NCI-H1930 (cell line): ENCODE results near the gene HDAC7.
"Not testable (repeated sequence)": the region's sequence is repeated elsewhere in the genome, so short reads cannot be mapped to it uniquely, and the experiment has no call there.

Experiments
- DNase-seq, 2 experiments: peaks; one replicate each; lab custom pipeline; 2025; lab: John Stamatoyannopoulos, UW

The HDAC7 gene

DNA sequence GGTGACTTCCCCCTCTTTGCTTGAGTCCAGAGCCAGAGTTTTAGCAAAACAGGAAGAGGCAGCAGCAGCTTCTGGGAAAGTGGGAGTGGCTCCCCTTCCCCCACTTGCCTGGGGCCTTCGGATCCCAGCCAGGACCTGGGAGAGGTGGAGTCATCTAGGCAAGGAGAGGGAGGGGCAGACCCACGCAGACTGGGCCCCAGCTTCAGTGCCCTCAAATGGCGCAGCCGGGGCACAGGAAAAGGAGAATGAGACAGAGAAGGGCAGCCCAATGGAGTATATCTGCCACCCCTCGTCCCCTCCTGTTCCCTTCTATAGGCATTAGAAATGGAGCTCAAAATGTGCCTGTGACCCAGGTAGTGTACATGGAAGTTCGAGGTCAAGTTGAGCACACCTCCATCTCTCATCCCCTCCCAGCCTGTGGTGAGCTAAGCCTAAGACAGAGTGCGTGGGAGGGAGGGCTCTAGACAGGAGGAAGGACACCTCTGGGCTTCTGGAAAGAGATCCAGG is 9.3 kb upstream of the HDAC7 start:
- DNase-seq, result no peak

DNA sequence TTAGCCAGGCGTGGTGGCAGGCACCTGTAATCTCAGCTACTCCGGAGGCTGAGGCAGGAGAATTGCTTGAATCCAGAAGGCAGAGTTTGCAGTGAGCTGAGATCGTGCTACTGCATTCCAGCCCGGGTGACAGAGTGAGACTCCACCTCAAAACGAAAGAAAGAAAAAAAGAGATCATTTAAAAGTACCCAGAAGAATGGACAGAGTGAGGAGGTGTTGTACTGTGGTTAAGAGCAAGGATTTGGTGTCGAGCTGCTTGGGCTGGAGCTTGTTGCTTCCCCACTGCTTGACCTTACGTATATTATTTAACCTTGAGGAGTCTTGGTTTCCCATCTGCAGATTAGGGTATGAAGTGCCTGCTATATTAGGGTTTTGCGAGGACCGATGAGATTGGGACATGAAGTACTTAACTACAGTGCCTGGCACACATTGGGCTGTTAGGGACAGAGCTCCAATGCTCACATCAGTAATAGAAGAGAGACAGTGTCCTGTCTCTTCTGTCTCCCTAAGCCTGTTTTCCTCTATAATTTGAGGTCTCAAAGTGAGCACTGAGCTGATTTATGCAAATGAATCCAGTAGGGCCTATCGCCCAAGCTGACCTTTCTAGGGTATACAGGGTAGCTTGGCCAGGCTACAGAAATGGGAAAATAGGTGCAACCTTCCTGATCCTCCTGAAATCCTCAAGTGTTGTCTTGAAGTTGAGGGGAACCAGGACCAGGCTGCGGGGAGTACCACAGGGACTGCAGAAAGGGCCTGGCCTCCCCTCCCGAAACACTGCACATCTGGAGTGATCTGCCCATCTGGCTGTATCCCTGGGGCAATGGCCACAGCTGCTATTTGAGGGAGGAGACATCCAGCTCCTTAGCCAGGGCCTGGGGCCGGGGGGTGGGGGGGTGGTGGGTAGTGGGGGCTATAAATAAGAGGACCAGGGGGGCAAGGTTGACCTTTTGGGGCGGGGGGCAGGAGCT is 8.6 kb upstream of the HDAC7 start:
- DNase-seq, result no peak

DNA sequence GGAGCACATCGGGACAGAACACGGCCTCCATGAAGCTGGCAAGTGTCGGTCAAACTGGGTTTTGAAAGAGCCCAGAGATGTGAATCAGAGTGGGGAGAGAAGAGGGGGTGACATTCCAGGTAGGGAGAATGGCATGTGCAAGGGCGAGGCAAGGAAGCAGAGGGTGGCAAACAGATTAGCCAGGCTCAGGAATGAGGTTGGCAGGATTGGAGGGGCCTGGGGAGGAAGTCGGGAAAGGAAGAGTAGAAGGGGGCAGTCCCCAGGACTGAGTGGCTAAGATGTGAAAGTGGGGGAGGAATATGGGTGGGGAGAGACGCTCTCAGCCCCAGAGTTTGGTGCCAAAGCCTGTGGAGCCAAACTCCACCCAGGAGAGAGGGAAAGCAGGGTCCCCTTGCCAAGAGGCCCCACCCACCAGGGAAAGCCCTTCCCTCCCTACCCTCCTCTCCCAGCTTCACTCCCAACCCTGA is 5.5 kb upstream of the HDAC7 start:
- DNase-seq, result no peak

DNA sequence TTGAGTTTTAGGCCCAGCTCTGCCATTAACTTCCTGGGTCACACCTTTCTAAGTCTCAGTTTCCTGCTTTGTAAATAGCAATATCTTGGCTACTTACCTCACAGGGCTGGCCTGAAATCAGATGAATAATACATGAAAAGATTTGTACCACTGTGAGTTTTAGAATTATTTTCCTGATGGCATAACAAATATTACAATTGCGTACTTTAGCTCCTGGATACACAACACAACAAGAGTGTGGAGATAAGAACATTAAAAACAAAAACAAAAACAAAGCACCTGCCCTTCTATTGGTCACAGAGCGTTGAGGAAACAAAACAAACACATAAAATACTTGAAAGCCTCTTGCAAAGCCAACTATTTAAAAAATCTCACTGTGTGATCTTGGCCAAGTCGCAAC is 4.9 kb upstream of the HDAC7 start:
- no peak for DNase-seq

DNA sequence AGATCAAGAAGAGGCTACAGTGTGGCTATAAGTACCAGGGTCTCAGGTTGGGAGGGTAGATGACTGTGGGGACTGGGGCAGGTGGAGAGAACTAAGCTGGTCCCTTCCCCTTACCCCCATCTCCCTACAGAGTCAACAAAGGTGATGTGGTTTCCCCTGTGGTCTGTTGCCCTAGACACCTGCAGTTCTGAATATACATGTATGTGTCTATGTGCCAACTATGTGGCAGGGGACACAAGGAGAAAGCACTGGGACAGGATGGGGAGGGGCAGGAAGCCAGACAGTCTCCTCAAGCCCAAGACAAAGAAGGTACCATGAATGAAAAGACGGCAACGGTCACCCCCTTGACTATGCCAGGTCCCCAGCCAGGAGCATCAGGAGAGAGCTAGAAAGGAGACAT is 4.5 kb upstream of the HDAC7 start:
- no peak for DNase-seq

DNA sequence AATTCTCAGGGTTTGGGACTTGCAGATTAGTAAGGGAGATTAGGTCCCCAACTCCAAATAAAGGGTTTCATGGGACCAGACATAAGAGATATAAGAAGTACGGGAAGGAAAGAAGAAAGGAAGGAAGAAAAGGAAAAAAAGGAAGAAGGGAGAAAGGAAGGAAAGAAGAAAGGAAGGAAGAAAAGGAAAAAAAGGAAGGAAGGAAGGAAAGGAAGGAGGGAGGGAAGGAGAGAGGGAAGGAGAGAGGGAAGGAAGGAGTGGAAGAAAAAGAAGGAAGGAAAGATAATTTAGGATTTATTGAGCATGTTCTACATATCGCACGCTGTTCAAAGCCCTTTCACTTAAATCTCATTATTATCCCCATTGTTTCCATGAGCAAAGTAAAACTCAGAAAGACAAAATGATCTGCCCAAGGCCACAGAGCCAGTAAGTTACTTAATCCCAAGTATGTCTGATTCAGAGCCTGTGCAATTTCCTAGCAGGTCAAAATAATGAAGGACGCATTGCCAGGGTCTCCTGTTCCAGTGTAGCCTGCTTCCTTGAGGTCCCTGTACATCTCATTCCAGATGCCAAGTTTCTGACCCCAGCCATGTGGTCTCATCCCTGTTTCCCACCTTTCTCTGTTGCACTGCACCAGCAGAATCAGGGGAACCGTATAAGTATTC is 3.9 kb upstream of the HDAC7 start:
- no peak for DNase-seq

DNA sequence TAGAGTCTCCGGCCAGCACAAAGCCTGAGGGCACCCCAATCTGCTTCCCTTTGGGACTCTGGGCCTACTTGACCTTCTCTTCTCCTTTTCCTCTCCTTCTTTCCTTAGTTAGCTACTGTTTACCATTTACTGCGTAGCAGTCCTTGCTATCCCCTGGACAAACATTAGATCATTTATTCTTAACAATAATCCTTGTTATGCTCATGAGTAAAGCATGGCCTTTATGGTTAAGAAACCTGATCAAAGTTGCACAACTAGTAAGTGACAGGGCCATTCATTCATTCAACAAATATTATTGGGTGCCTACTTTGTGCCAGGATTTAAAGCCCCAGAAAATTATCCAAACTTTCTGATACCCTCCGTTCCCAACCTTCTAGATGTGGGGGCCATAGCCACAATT is 3.2 kb upstream of the HDAC7 start:
- DNase-seq, result no peak

DNA sequence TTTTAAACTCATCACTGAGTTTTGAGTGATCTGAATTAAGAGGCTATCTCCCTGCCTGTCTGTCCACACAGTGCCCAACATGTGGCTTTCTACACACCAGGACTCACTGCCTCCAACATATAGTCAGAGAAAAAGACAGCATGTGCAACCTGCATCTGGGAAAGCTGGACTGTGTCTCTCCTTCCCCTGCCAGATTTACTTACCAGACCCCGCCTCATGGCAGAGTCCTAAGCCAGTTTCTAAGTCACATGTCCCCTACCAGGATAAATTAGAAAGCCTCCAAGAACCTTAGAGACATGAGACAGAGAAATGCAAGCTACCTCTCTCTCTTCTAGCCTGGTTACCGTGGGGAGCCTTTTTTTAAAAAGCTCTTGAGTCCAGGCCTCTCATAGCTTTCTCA is 2.7 kb upstream of the HDAC7 start:
- DNase-seq, result no peak

DNA sequence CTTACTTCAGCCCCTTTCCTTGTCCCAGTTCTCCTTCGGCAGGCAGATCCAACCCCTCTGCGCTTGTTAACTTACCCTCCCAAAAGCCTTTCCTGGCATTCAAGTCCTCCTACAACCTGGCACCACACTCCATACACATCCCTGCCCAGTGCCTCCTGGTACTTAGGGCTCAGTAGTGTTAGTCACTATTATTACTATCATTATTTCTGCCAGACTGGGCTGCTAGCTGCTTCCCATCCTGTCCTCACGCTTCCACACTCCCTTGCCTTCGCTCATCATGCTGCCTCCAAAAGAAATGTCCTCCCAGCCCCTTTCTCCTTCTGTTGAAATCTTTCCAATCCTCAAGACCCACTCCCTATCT is 1.6 kb upstream of the HDAC7 start:
- DNase-seq, result no peak

DNA sequence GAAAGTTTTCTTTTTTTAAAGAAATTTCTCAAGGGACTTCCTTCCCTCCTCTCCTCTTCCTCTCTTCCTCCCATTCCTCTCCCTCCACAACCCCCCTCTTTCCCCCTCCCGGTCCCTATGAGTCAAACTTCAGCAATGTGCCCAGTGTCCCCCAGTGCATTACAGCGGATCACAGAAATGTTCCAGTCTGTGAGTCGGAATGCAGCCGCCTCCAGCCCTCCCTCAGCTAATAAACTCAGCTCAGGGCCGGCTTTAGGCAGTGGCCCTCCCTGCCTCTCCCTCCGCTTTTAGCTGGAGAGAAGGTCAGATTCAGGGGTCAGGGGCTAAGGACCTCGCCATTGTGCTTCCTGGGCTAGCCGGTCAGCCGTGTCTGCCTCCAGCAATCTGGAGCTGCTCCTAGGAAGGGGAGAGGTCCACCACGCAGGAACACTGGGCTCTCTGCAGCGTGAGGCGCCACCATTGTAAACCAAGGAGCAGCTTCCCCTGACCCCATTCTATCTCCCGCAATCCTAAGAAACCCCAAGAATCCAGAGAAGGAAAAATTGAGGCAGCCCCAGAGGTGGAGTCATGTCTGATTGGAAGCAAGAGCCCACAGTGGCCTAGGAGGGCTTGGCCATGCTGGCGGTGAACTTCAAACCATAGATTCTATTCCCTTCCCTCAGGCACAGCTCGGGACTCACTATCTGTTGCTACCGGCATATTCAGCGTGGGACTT is 1.1 kb upstream of the HDAC7 start:
- DNase-seq, result no peak

DNA sequence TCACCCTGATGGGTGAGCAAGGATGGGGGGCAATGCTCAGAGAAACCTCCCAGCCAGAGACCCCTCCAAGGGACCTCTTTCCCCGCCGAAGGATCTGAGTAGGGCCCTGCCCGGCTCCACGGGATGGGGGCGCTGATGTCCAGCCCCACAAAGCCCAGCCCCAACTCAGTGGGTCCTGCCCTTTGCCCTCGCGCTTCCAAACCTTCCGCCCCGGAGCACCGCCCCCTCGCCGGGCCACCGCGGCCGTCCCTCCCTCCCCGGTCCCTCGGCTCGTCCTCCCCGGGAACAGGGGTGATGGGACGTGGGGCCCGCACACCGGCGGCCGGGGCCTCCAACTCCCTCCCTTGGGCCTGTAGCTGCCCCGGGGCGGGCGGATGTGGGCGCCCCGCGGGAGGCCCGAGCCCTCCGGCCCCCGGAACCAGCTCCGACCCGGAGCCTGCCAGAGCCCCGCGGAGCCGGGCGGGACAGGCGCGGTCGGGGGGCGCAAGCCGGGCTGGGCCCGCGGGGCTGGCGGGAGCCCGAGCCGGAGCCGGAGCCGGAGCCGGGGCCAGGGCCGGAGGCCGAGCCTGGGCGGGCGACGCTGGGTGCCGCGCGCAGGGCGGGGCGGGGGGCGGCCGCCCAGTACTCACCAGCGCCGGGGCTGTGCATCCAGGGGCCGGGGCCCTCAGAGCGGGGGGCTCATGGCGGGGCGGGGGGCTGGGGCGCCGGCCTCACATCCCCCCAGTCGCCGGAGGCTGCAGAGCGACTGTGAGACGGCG is 386 bp downstream of the HDAC7 start:
- no peak for DNase-seq

DNA sequence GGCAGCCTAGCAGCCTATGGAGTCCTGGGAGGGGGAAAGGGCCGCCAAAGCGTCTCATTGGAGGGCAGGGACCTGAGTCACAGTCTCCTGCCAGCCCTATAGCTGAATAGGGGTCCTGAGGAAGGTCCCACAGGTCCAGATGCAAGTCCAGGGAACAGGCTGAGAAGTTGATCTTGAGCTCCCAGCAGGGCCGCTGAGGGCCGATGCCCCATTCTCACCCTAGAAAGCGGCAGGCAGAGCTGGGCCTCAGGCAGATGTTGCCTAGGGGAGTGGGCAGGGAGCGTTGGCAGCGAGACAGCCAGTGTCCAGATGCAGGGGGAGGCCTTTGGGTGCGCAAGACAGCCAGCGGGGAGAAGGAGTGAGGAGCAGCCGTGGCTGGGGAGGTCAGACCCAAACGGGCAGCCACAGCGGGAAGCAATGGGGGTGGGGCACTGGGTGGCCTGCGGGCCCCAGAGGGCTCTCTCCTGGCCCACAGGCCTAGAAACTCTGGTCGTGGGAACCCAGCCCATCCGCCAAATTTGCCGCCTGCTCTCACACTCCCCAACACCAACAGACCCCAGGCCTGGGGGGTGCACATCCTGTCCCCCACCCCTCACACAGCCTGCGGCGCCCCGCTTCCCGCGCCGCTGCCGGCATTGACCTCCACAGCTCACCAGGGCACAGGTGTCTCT is 1.1 kb downstream of the HDAC7 start:
- no peak for DNase-seq

DNA sequence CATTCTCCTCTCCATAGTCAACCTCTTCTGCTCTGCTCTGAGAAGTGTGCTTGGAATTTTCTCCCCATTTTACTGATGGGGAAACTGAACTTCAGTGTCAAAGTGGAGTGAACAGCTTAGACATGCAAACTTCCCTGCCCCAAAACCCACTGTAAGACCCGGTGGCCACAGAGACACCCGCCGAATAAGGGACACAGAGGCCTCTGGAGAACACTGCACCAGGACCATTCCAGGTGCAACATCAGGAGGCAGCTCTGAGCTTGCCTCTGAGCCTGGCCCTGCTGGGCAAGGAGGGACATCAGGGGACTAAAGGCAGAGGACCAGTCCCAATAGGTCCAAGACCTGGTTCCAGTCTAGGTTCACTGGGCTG is 1.7 kb downstream of the HDAC7 start:
- no peak for DNase-seq

DNA sequence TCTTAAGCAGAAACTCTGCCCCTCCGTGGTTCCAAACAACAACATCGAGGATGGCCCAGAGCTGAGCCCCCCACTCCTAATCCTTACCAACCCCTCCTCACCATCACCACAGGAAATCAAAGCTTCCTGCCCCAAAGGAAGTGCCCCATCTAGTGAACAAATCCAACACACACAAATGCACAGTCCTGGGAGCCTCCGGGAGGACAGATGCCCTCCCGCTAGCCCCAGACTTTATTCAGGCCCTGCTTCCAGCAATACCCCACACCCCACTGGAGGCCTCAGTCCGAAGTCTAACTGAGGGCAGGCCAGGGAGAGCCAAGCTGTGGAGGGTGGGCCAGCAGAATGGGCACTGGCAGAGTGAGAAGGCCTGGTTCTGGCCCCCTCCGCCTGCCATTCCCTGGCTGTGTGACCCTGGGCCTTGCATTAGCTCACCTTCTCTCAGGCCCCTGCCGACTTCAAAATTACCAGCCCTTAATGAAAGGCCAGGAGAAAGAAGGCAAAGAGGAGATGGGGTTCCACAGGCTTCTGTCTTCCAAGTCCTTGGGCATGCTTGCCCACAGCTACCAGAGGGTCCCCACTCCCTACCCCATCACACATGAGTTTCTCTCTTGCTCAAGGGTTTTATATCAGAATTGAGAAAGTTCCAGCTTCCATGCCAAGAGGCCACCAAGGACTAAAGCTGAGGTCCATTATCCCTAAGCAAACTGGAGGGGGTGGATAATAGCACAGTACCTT is 2.3 kb downstream of the HDAC7 start:
- no peak for DNase-seq

DNA sequence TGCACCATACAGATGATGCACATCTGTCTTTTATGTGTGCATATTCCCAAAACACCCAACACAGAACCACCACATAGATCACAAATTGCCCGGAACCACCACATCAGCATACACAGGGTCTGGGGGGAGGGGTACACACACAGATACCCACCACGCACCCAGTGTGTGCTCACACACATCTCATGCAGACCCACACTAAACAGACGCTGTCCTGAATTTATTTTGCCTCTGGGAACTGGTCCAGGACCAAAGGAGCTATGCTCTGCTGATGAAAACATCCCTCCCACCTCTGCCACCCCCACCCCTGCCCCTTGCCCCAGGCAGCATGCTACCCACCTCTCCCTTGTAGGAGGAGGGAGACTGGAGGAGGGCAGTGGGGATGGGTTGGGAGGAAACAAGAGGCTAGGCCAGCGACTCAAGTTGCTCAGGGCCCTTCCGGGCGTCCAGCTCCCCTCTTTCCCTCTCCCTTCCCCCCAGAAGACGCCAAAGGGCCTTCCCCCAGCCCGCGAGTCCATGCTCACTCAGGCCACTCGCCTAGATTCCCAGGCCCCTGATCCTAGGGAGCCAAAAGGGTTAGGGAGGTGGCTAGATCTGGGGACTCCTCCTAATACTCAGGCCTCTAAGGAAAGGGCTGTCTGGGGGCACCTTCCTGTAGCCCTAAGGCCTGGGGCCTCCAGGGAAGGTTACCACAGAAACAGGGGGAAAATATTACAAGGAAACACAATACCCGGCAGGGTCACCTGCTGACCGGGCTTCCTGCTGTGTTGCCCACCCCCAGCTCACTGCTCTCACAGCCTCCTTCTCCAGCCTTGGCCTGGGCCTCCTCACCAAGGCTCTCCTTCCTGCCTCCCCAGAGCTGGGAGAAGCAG is 3.1 kb downstream of the HDAC7 start:
- DNase-seq, result no peak

DNA sequence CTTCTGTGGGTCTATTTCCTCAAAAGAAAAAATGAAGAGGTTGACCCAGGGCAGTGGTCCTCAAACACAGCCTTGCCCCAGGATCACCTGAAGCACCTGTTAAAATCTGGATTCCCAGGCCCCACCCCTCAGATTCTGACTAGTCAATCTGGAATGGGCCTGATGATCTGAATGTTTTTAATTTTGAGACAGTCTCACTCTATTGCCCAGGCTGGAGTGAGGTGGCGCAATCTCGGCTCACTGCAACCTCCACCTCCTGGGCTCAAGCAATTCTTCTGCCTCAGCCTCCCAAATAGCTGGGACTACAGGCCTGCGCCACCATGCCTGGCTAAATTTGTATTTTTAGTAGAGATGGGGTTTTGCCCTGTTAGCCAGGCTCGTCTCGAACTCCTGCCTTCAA is 4.3 kb downstream of the HDAC7 start:
- not testable (repeated sequence) for DNase-seq

DNA sequence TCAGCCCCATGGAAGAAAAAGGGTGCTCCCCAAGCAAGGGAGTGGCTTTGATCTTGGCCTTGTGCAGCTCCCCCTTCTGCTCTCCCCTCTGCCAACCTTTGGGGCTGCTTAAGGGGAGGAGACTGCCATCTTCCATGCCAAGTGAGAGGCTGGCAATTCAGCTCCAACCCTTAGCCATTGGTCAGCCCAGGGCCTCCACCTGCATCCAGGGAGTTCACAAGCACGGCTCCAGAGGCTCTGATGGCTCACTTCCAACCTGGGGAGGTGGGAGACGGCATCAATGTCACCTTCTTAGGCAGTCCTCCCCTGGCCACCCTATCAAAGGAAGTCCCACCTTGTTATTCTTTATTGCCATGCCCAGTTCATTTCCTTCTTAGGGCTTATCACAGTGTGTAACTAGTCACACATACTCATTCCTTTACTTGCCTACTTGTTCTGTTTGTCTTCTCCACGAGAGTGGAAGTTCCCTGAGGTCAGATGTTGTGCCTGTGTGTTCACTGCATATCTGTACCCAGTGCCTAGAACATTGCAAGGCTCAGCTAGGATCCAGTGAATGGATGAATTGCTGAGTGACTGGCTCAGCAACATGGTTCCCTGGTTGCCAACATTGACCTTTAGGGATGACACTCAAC is 5.0 kb downstream of the HDAC7 start:
- no peak for DNase-seq

DNA sequence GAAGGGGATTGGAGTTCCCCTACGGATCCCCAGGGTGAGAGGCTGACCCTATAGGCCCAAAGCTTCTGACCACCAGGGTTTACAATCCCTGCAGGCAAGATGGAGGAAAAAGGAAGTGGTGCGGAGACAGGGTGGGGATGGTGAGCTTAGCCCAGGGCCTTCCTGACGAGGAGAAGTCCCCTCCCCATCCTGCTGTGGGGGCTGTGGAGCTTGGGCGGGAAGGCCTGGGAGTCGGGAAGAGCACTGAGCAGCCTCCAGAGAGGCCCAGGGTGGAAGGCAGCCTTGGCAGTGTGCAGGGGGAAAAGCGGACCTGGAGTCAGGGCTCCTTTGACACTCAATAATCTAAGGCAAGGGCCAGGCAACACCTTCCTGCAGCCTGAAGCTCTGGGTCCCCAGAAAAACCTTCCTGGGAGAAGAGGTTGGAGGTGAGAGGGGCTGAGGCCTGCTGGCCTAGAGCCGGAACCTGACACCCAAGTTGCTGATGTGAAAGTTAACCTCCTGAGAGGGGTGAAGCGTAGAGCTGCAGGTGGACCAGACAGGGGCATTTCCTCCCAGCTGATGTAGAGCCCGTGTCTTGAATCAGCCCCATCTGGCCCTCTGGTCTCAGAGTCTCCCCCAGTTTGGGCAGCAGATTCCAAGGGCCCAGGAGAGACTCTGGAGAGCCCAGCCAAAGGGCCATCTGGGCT is 6.0 kb downstream of the HDAC7 start:
- DNase-seq, result no peak
